Urinary bladder (tissue), 4 donors: ENCODE results near the gene CRYBG2. TPM values are rescaled to one million over a fixed set of nuclear protein-coding genes. Genes with fewer than 3 reads are reported as not detected.

Experiments
- DNase-seq: peaks from one replicate; pipeline ENCODE4 v3.0.0-alpha.2; 2015; ENCODE audit errors: extremely low spot score
- H3K27ac ChIP-seq: one replicate; pipeline ENCODE4 v1.5.1; 2013; ENCODE audit warnings: low read depth, mild to moderate bottlenecking, moderate library complexity
- H3K36me3 ChIP-seq: one replicate; pipeline ENCODE4 v1.6.1; 2013; ENCODE audit warnings: mild to moderate bottlenecking, moderate library complexity; ENCODE audit not compliant: insufficient read depth
- H3K4me1 ChIP-seq: one replicate; pipeline ENCODE4 v1.6.1; 2013; ENCODE audit warnings: mild to moderate bottlenecking, moderate library complexity; ENCODE audit not compliant: insufficient read depth
- H3K4me3 ChIP-seq: one replicate; pipeline ENCODE4 v1.5.1; 2013; ENCODE audit warnings: low read depth, low read length
- WGBS: extraction: QIAGEN DNeasy Blood & Tissue Kit; methylation state at CpG from one replicate; pipeline ENCODE4 v1.1.7; 2013; 5-methylcytosine and 5-hydroxymethylcytosine counted together
- polyA plus RNA-seq: library from polyadenylated mRNA; stranded (reverse); fragments of 200-250 nt; gene quantifications from one replicate; pipeline ENCODE4 v1.2.3, GENCODE V29; 2013
- total RNA-seq: library from RNA; depleted of rRNA; stranded (reverse); fragments of >200 nt; gene quantifications from one replicate; pipeline ENCODE4 v1.2.3, GENCODE V29; 2014
- donor health status: healthy with polysubstance abuse.
- donor health status: healthy.

The CRYBG2 gene
- total and polyA plus RNA-seq, 2 donors: 1.5 to 3.3 TPM

- DNase-seq: no peak
- no peaks in the 10 kb centered on the region for H3K4me1 ChIP-seq
Measured at GRCh38 chr1:26284597-26285347, 69.2 kb downstream of the CRYBG2 start.

GRCh38 chr1:26283871-26284596 is 69.9 kb downstream of the CRYBG2 start:
- 88% methylated on average over 12 of the region's 12 CpGs for WGBS
- Histone ChIP-seq H3K27ac (no peak overlapping the region), H3K36me3 (no peaks in the 10 kb centered on the region), H3K4me3 (no peak overlapping the region), H3K4me1 (no peaks in the 10 kb centered on the region)
- no peak for DNase-seq

More at GRCh38 chr1:26284597-26285347, 69.2 kb downstream of the CRYBG2 start:
- 38% methylated on average over 22 of the region's 22 CpGs for WGBS
- no peak overlapping the region for H3K27ac ChIP-seq
- no peak overlapping the region for H3K4me3 ChIP-seq
- H3K36me3 ChIP-seq: no peaks in the 10 kb centered on the region

GRCh38 chr1:26283279-26283853 is 70.6 kb downstream of the CRYBG2 start:
- Histone ChIP-seq H3K36me3 (no peaks in the 10 kb centered on the region), H3K4me1 (no peaks in the 10 kb centered on the region), H3K27ac (no peak overlapping the region), H3K4me3 (no peak overlapping the region)
- WGBS: 79% methylated on average over 4 of the region's 4 CpGs
- DNase-seq: no peak

GRCh38 chr1:26282401-26282918 is 71.5 kb downstream of the CRYBG2 start:
- H3K4me1 ChIP-seq: no peaks in the 10 kb centered on the region
- DNase-seq: no peak
- 72% methylated on average over 22 of the region's 22 CpGs for WGBS
- no peaks in the 10 kb centered on the region for H3K36me3 ChIP-seq
- H3K27ac ChIP-seq: no peak overlapping the region
- no peak overlapping the region for H3K4me3 ChIP-seq

- DNase-seq: no peak
- Histone ChIP-seq H3K36me3 (no peaks in the 10 kb centered on the region), H3K4me3 (no peak overlapping the region), H3K4me1 (no peaks in the 10 kb centered on the region), H3K27ac (no peak overlapping the region)
- WGBS: 35% methylated on average over 15 of the region's 15 CpGs
Measured at GRCh38 chr1:26281971-26282370, 72.0 kb downstream of the CRYBG2 start.

GRCh38 chr1:26281091-26281958 is 72.6 kb downstream of the CRYBG2 start:
- peak overlapping the region; percentile 28 for H3K27ac ChIP-seq
- DNase-seq: no peak
- WGBS: 90% methylated on average over 5 of the region's 5 CpGs
- no peak overlapping the region for H3K4me3 ChIP-seq
- H3K4me1 ChIP-seq: no peaks in the 10 kb centered on the region
- H3K36me3 ChIP-seq: no peaks in the 10 kb centered on the region

- no peak for DNase-seq
- peak overlapping the region; percentile 98 for H3K27ac ChIP-seq
- no peaks in the 10 kb centered on the region for H3K36me3 ChIP-seq
- no peaks in the 10 kb centered on the region for H3K4me1 ChIP-seq
- WGBS: 29% methylated on average over 20 of the region's 20 CpGs
- peak overlapping the region; percentile 80 for H3K4me3 ChIP-seq
Measured at GRCh38 chr1:26280333-26281042, 73.4 kb downstream of the CRYBG2 start.

- WGBS: under 1% methylated on average over 66 of the region's 66 CpGs
- Histone ChIP-seq H3K27ac (peak within 1 kb of the TSS; percentile 98), H3K4me3 (peak within 1 kb of the TSS; percentile 80), H3K4me1 (no peaks in the 10 kb centered on the region), H3K36me3 (no peaks in the 10 kb centered on the region)
- DNase-seq: peak; percentile 31
Measured at GRCh38 chr1:26279456-26280332, 74.2 kb downstream of the CRYBG2 start, which contains the start of gene SH3BGRL3. TSS of gene SH3BGRL3 (plus strand) at chr1:26280086. CDS start at chr1:26280156, 70 bp downstream.

- no peaks in the 10 kb centered on the region for H3K4me1 ChIP-seq
- peak; percentile 32 for DNase-seq
- peak overlapping the region; percentile 98 for H3K27ac ChIP-seq
- H3K4me3 ChIP-seq: peak overlapping the region; percentile 80
- WGBS: 31% methylated on average over 9 of the region's 9 CpGs
- H3K36me3 ChIP-seq: no peaks in the 10 kb centered on the region
Measured at GRCh38 chr1:26278724-26279455, 75.0 kb downstream of the CRYBG2 start.

- 30% methylated on average over 4 of the region's 4 CpGs for WGBS
- H3K27ac ChIP-seq: peak overlapping the region; percentile 98
- no peak overlapping the region for H3K4me3 ChIP-seq
- DNase-seq: peak; percentile 67
- no peaks in the 10 kb centered on the region for H3K4me1 ChIP-seq
- no peaks in the 10 kb centered on the region for H3K36me3 ChIP-seq
Measured at GRCh38 chr1:26278303-26278702, 75.6 kb downstream of the CRYBG2 start.

- peak overlapping the region; percentile 40 for H3K27ac ChIP-seq
- H3K4me1 ChIP-seq: no peaks in the 10 kb centered on the region
- WGBS: 79% methylated on average over 1 of the region's 1 CpG
- H3K36me3 ChIP-seq: no peaks in the 10 kb centered on the region
- no peak for DNase-seq
- no peak overlapping the region for H3K4me3 ChIP-seq
Measured at GRCh38 chr1:26277719-26278118, 76.2 kb downstream of the CRYBG2 start.
